PC-3 (cell line): ENCODE measurements around the gene DYDC2.

ENCODE experiments used
- CTCF ChIP-seq: fragments of 300-600 bp; sonication (generic); conservative IDR thresholded peaks from 2 replicates; pipeline ENCODE4 v1.5.1; 2017; ENCODE audit warnings: antibody characterized with exemption, low read depth, mild to moderate bottlenecking, low read length
- EZH2 ChIP-seq: fragments of 300-600 bp; sonication (generic); IDR thresholded peaks from one replicate; pipeline ENCODE4 v1.6.1; 2017; ENCODE audit warnings: antibody characterized with exemption, mild to moderate bottlenecking, low read length; ENCODE audit not compliant: unreplicated experiment
- EZH2phosphoT487 ChIP-seq: fragments of 300-600 bp; sonication (generic); IDR thresholded peaks from 2 replicates; pipeline ENCODE4 v1.6.1; 2018; ENCODE audit warnings: mild to moderate bottlenecking, antibody characterized with exemption, low read length, borderline replicate concordance

- no peak for TF ChIP-seq CTCF
- TF ChIP-seq EZH2: no peak
- TF ChIP-seq EZH2phosphoT487: no peak
Measured at GRCh38 chr10:80322711-80323110, 33.9 kb upstream of the DYDC2 start.
